Ovary (tissue), 3 donors: ENCODE measurements around the gene CNNM3.
A peak's percentile ranks its signal among the peaks of the same experiment; 100 is the strongest.

Experiments
- EP300 ChIP-seq: sonication (generic); formaldehyde crosslinking; IDR thresholded peaks from one replicate; pipeline ENCODE4 v1.6.1; 2017; ENCODE audit warnings: antibody characterized with exemption
- POLR2A ChIP-seq: fragments of 450-650 bp; IDR thresholded peaks from one replicate; pipeline ENCODE4 v1.6.1; 2017; ENCODE audit warnings: antibody characterized with exemption, mild to moderate bottlenecking, moderate library complexity
- TF ChIP-seq, protein P1 (sequence below), 3 donors: fragments of 450-650 bp in 2 of 3; fragments of 200-600 bp in 1 of 3; IDR thresholded peaks; one replicate each; pipeline versions ENCODE4 v1.5.1 to v1.8.0; 2016 to 2022; ENCODE audit warnings: antibody characterized with exemption in 3 of 3, mild to moderate bottlenecking in 1 of 3
- donor health status: DM: no; HTN: no; CAD: no.

DNA sequence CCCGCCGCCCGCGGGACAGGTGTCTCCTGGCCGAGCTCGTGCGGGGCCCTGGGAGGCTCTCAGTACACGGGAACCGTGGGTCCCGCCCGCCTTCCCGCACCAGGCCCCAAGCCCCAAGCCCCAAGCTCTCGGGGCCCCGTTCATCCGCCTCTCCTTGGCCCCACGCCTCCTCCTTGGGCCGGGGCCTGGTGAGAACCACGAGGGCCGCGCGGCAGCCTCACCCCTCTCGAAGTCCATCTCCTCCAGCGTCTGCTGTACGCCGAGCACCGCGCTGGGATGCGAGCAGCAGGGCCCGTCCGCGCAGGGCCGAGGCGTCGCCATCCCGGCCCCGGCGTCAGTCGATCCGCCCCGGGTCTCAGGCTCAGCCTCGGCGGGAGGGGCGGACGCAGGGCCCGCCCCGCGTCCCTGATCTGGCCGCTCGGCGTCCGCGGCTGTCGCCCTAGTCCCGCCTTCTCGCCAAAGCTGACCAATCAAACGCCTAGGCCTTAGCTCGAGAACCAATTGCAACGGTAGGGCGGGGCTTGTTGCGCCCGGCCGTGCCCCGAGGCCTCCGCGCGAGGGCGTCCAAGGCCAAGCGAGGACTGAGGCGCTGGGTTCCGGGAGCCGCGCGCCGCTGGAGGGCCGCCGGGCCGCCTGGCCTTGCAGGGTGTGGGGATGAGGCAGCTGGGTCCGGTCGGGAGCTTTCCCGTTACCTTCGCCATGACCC is 41.8 kb downstream of the CNNM3 start, which contains the start of gene ANKRD39:
- TF ChIP-seq, protein P1, sequence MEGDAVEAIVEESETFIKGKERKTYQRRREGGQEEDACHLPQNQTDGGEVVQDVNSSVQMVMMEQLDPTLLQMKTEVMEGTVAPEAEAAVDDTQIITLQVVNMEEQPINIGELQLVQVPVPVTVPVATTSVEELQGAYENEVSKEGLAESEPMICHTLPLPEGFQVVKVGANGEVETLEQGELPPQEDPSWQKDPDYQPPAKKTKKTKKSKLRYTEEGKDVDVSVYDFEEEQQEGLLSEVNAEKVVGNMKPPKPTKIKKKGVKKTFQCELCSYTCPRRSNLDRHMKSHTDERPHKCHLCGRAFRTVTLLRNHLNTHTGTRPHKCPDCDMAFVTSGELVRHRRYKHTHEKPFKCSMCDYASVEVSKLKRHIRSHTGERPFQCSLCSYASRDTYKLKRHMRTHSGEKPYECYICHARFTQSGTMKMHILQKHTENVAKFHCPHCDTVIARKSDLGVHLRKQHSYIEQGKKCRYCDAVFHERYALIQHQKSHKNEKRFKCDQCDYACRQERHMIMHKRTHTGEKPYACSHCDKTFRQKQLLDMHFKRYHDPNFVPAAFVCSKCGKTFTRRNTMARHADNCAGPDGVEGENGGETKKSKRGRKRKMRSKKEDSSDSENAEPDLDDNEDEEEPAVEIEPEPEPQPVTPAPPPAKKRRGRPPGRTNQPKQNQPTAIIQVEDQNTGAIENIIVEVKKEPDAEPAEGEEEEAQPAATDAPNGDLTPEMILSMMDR (IDR thresholded peaks at IDR 0.05): peak; percentile 87 to 99 (median 97)
- TF ChIP-seq POLR2A: peak; percentile 66
- TF ChIP-seq EP300: no peak
